OCI-LY7 (cell line): ENCODE measurements around the gene UPF2.
"Not testable (repeated sequence)": the region's sequence is repeated elsewhere in the genome, so short reads cannot be mapped to it uniquely, and the experiment has no call there.

Experiments
- CTCF ChIP-seq: fragments of 200-600 bp; sonication (generic); conservative IDR thresholded peaks from 2 replicates; pipeline ENCODE4 v1.5.1; 2014; ENCODE audit warnings: mild to moderate bottlenecking, antibody characterized with exemption, low read length, moderate library complexity, mixed read lengths
- EZH2phosphoT487 ChIP-seq: fragments of 200-600 bp; sonication (generic); IDR thresholded peaks from 2 replicates; pipeline ENCODE4 v1.6.1; 2018; ENCODE audit warnings: low read depth, borderline replicate concordance, mild to moderate bottlenecking, mixed run types, antibody characterized with exemption, low read length, moderate library complexity, mixed read lengths

- not testable (repeated sequence) for TF ChIP-seq EZH2phosphoT487, CTCF
These were observed 29.2 kb downstream of the UPF2 start for GRCh38 chr10:12013391-12013790.
